Measurements from ENCODE around the gene ADGRB2.

The ADGRB2 gene

DNA sequence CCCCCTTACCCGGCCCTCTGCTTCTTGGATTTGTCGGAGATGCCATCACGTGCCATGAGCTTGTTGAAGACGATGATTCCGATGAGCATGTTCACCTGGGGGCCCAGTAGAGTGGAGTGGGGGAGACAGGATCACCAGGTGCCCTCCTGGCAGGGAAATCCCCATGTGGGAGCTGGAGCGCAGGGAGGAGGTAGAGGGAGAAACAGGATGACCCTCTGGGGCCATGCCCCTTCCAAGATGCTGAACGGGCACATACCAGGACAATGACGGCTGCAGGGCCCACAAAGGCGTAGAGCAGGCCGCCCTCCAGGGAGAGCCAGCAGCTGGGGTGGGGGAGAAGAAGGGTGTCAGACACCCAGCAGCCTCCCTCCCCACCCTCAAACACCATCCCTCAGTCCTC lies 28.6 kb downstream of the ADGRB2 start:
- H3K9ac ChIP-seq: no peak overlapping the region

DNA sequence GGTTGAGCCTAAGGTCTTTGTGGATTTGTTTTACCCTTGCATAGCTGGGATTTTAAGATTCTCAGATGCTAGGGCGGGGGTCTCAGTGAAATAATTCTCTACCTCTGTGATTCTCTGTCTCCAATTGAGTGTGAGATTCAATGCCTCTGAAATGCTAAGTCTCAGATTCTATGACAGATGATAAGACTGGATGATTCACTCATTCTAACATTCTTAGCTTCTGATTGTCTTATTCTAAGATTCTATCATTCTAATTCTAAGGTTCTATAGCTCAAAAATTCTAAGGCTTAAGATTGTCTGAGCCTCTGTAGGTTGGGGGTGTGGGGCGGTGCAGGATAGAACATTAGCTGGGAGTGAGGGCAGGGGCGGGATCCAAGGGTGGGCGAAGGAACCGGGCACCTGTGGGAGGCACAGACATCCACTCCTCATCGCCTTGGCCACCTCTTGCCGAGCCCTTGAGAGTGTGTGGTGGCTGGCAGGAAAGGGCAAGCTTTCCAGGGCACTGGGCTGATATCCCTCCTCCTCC lies 29.5 kb downstream of the ADGRB2 start:
- H3K79me2 ChIP-seq: no peaks in the 10 kb centered on the region
- H3K27me3 ChIP-seq (ENCODE audit: control insufficient read depth, insufficient read depth, low read length): no peaks in the 10 kb centered on the region
- no peak overlapping the region for H3K4me3 ChIP-seq (ENCODE audit: low read depth, low read length)
- H3K4me1 ChIP-seq: no peaks in the 10 kb centered on the region
- H2AFZ ChIP-seq: no peak overlapping the region
- H3K4me2 ChIP-seq (ENCODE audit: low read length): no peak overlapping the region
- no peaks in the 10 kb centered on the region for H3K36me3 ChIP-seq (ENCODE audit: control insufficient read depth, insufficient read depth, low read length)
- H3K9ac ChIP-seq: no peak overlapping the region
- no peaks in the 10 kb centered on the region for H3K9me3 ChIP-seq (ENCODE audit: control insufficient read depth, low read length)
- TF ChIP-seq, protein P1, sequence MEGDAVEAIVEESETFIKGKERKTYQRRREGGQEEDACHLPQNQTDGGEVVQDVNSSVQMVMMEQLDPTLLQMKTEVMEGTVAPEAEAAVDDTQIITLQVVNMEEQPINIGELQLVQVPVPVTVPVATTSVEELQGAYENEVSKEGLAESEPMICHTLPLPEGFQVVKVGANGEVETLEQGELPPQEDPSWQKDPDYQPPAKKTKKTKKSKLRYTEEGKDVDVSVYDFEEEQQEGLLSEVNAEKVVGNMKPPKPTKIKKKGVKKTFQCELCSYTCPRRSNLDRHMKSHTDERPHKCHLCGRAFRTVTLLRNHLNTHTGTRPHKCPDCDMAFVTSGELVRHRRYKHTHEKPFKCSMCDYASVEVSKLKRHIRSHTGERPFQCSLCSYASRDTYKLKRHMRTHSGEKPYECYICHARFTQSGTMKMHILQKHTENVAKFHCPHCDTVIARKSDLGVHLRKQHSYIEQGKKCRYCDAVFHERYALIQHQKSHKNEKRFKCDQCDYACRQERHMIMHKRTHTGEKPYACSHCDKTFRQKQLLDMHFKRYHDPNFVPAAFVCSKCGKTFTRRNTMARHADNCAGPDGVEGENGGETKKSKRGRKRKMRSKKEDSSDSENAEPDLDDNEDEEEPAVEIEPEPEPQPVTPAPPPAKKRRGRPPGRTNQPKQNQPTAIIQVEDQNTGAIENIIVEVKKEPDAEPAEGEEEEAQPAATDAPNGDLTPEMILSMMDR (IDR thresholded peaks at IDR 0.05): no peak
- H3K27ac ChIP-seq: no peak overlapping the region

More for the DNA sequence above, 28.6 kb downstream of the ADGRB2 start:
- TF ChIP-seq, protein P1 (IDR thresholded peaks at IDR 0.05): no peak
- no peak overlapping the region for H3K4me3 ChIP-seq (ENCODE audit: low read depth, low read length)
- H3K27ac ChIP-seq: no peak overlapping the region
- no peak overlapping the region for H3K4me2 ChIP-seq (ENCODE audit: low read length)
- H3K27me3 ChIP-seq (ENCODE audit: control insufficient read depth, insufficient read depth, low read length): no peaks in the 10 kb centered on the region
- no peaks in the 10 kb centered on the region for H3K4me1 ChIP-seq
- H2AFZ ChIP-seq: no peak overlapping the region
- H3K9me3 ChIP-seq (ENCODE audit: control insufficient read depth, low read length): no peaks in the 10 kb centered on the region
- H3K79me2 ChIP-seq: no peaks in the 10 kb centered on the region
- H3K36me3 ChIP-seq (ENCODE audit: control insufficient read depth, insufficient read depth, low read length): no peaks in the 10 kb centered on the region

DNA sequence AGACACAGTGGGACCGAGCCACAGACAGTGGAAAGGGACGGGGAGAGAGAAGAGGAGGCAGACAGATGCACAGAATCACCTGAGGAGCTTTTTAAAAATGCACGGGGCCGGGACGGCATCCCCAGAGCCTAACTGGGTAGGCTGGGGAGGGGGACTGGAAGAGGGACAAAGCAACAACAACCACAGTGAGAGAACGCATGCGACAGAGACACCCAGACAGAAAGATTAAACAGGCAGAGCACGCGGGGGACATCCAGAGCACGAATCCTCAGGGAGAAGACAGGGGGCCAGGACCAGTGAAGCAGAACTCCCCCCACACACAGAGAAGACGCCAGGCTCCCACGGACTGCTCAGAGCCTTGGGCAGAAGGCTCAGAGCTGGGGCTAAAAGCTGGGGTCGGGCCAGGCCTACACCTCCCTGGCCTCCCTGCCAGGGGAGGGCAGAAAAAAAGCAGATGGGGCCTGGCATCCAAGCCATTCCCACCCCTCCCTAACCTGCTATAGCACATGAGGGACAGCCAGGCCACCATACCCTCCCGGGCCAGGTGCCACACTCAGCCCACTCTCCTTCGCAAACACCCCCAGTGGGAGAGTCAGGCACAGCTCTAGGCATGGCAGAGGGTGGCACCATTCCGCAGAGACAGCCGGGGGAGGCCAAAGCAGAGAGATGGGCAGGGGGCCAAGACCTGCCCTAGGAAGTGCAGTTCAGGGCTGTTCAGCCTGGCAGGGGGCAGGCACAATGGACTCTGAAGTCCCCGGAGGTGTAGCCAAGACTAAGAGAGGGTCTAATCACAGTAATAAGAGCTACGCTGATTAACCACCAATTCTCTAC lies 30.5 kb downstream of the ADGRB2 start:
- no peak overlapping the region for H3K4me2 ChIP-seq (ENCODE audit: low read length)
- no peaks in the 10 kb centered on the region for H3K4me1 ChIP-seq
- TF ChIP-seq, protein P1 (IDR thresholded peaks at IDR 0.05): no peak
- H3K4me3 ChIP-seq (ENCODE audit: low read depth, low read length): no peak overlapping the region
- no peak overlapping the region for H2AFZ ChIP-seq
- H3K27me3 ChIP-seq (ENCODE audit: control insufficient read depth, insufficient read depth, low read length): no peaks in the 10 kb centered on the region
- no peaks in the 10 kb centered on the region for H3K79me2 ChIP-seq
- H3K36me3 ChIP-seq (ENCODE audit: control insufficient read depth, insufficient read depth, low read length): no peaks in the 10 kb centered on the region
- H3K9ac ChIP-seq: no peak overlapping the region
- H3K27ac ChIP-seq: no peak overlapping the region
- no peaks in the 10 kb centered on the region for H3K9me3 ChIP-seq (ENCODE audit: control insufficient read depth, low read length)

DNA sequence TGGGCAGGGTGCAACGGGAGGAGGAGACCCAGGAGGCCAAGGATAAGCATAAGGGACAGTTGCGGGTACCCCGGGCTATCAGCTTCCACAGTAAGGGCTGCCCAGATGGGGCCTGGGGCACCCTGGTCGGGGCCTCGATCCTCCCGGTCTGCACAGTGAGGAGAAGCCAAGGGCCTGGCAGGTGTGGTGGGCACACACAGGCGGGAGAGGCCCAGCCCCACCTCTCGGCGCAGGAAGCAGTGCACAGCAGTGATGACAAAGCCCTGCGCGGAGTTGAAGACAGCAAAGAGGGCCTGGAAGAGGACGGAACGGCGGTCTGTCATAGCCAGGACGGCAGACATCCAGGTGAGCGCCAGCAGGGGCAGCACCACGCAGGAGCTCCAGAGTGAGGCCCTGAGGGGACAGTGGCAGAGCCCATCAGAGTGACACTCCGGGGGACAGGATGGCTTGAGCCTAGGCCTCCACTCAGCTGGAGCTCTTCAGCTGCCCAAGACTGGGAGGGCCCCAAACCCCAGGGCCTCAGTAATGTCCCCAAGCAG lies 31.3 kb downstream of the ADGRB2 start:
- Histone ChIP-seq H3K4me2 (ENCODE audit: low read length) (no peak overlapping the region), H3K9ac (no peak overlapping the region), H3K27ac (no peak overlapping the region), H2AFZ (no peak overlapping the region), H3K4me1 (no peaks in the 10 kb centered on the region), H3K36me3 (ENCODE audit: control insufficient read depth, insufficient read depth, low read length) (no peaks in the 10 kb centered on the region), H3K27me3 (ENCODE audit: control insufficient read depth, insufficient read depth, low read length) (no peaks in the 10 kb centered on the region), H3K9me3 (ENCODE audit: control insufficient read depth, low read length) (no peaks in the 10 kb centered on the region), H3K4me3 (ENCODE audit: low read depth, low read length) (no peak overlapping the region), H3K79me2 (no peaks in the 10 kb centered on the region)
- TF ChIP-seq, protein P1 (IDR thresholded peaks at IDR 0.05): no peak

Measured in parathyroid adenoma (tissue), 2 donors.